ENCODE results near the gene MB.

MB gene

GRCh38 chr22:35661464-35661863, 44.3 kb upstream of the MB start:
- TF ChIP-seq REST (IDR thresholded peaks at IDR 0.05; ENCODE audit: insufficient read depth in 1 of 2, low read depth in 2 of 2, low read length in 2 of 2), result no peak
- TF ChIP-seq FOXP2 (optimal IDR thresholded peaks at IDR 0.05; ENCODE audit: borderline replicate concordance, extremely low read depth, extremely low read length, insufficient read depth), result no peak
- no peak for TF ChIP-seq POLR2AphosphoS5 (IDR thresholded peaks at IDR 0.05; ENCODE audit: low read depth, low read length)
- no peak for TF ChIP-seq TAF1 (IDR thresholded peaks at IDR 0.05; ENCODE audit: borderline replicate concordance, insufficient read depth, low read length)
- TF ChIP-seq SIN3A (IDR thresholded peaks at IDR 0.05; ENCODE audit: borderline replicate concordance, insufficient read depth, low read length), result no peak

DNA sequence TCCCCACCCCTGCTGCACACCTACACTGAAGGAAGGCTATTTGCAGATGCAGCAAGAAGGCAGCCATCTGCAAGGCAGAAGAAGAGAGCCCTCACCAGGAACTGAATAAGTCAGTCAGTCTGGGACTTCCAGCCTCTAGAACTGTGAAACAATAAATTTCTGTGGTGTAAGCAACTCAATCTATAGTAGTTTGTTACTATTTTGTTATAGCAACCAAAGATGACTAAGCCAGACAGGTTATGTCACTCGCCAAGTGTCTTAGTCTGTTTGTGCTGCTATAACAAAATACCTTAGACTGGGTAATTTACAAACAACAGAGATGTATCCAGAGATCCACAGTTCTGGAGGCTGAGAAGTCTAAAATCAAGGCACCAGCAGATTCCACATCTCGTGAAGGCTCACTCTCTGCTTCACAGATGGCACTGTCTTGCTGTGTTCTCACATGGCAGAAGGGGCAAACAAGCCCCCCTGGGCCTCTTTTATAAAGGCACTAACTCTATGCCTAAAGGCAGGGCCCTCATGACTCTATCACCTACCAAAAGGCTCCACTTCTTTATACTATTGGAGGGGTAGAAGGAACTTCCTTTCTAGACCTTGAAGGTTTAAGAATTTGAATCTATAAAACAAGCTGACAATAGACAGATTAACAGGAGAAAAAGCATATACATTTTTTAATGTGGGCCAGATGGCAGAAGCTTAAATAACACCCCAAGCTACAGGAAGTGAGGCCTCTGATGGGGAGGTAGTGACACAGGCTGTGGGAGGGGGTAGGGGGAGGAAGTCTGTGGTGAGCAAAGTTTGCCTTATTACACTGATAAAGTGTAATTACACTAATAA, 43.4 kb upstream of the MB start:
- TF ChIP-seq POLR2AphosphoS5 (IDR thresholded peaks at IDR 0.05; ENCODE audit: low read depth, low read length), result no peak
- TF ChIP-seq SIN3A (IDR thresholded peaks at IDR 0.05; ENCODE audit: borderline replicate concordance, insufficient read depth, low read length), result no peak
- TF ChIP-seq TAF1 (IDR thresholded peaks at IDR 0.05; ENCODE audit: borderline replicate concordance, insufficient read depth, low read length), result no peak
- no peak for TF ChIP-seq REST (IDR thresholded peaks at IDR 0.05; ENCODE audit: insufficient read depth in 1 of 2, low read depth in 2 of 2, low read length in 2 of 2)
- TF ChIP-seq FOXP2 (optimal IDR thresholded peaks at IDR 0.05; ENCODE audit: borderline replicate concordance, extremely low read depth, extremely low read length, insufficient read depth), result no peak

- TF ChIP-seq TAF1 (IDR thresholded peaks at IDR 0.05; ENCODE audit: borderline replicate concordance, insufficient read depth, low read length), result no peak
- TF ChIP-seq SIN3A (IDR thresholded peaks at IDR 0.05; ENCODE audit: borderline replicate concordance, insufficient read depth, low read length), result no peak
Measured at GRCh38 chr22:35657571-35658312, 40.6 kb upstream of the MB start.

- TF ChIP-seq REST (IDR thresholded peaks at IDR 0.05; ENCODE audit: insufficient read depth in 1 of 2, low read depth in 2 of 2, low read length in 2 of 2), result no peak
- no peak for TF ChIP-seq TAF1 (IDR thresholded peaks at IDR 0.05; ENCODE audit: borderline replicate concordance, insufficient read depth, low read length)
- TF ChIP-seq SIN3A (IDR thresholded peaks at IDR 0.05; ENCODE audit: borderline replicate concordance, insufficient read depth, low read length), result no peak
- TF ChIP-seq FOXP2 (optimal IDR thresholded peaks at IDR 0.05; ENCODE audit: borderline replicate concordance, extremely low read depth, extremely low read length, insufficient read depth), result no peak
- no peak for TF ChIP-seq POLR2AphosphoS5 (IDR thresholded peaks at IDR 0.05; ENCODE audit: low read depth, low read length)
Measured at GRCh38 chr22:35656284-35656752, 39.2 kb upstream of the MB start.

- TF ChIP-seq POLR2AphosphoS5 (IDR thresholded peaks at IDR 0.05; ENCODE audit: low read depth, low read length) (no peak), TAF1 (IDR thresholded peaks at IDR 0.05; ENCODE audit: borderline replicate concordance, insufficient read depth, low read length) (no peak), SIN3A (IDR thresholded peaks at IDR 0.05; ENCODE audit: borderline replicate concordance, insufficient read depth, low read length) (no peak), REST (IDR thresholded peaks at IDR 0.05; ENCODE audit: insufficient read depth in 1 of 2, low read depth in 2 of 2, low read length in 2 of 2) (no peak), FOXP2 (optimal IDR thresholded peaks at IDR 0.05; ENCODE audit: borderline replicate concordance, extremely low read depth, extremely low read length, insufficient read depth) (no peak)
Measured at GRCh38 chr22:35653824-35654223, 36.7 kb upstream of the MB start.
